ENCODE results near the gene OR6S1. TPM values are rescaled to one million over a fixed set of nuclear protein-coding genes. Genes with fewer than 3 reads are reported as not detected.
"Not testable (repeated sequence)": the region's sequence is repeated elsewhere in the genome, so short reads cannot be mapped to it uniquely, and the experiment has no call there.

The OR6S1 gene
- total and polyA plus RNA-seq, 4 donors = not detected

GRCh38 chr14:20668969-20669368, 27.5 kb upstream of the OR6S1 start (continued):
- TF ChIP-seq MAX (IDR thresholded peaks at IDR 0.05) = no peak

- DNase-seq (ENCODE audit: low spot score) = no peak
- TF ChIP-seq FOXA2 (IDR thresholded peaks at IDR 0.05) (no peak), TAF1 (conservative IDR thresholded peaks at IDR 0.05) (no peak), HNF4A (conservative IDR thresholded peaks at IDR 0.05) (no peak), HNF4G (IDR thresholded peaks at IDR 0.05) (no peak), JUND (IDR thresholded peaks at IDR 0.05) (no peak), REST (IDR thresholded peaks at IDR 0.05) (no peak), SP1 (IDR thresholded peaks at IDR 0.05) (no peak), CTCF (IDR thresholded peaks at IDR 0.05; ENCODE audit: low read depth, low read length, missing input control) (no peak), ATF3 (IDR thresholded peaks at IDR 0.05) (no peak), RXRA (IDR thresholded peaks at IDR 0.05) (no peak)
- Histone ChIP-seq H3K4me3 (ENCODE audit: low read depth in 1 of 3, low read length in 3 of 3) (no peak overlapping the region), H3K9ac (ENCODE audit: low read depth in 1 of 2, low read length in 2 of 2) (no peak overlapping the region), H3K27me3 (ENCODE audit: control insufficient read depth in 4 of 4, insufficient read depth in 4 of 4, low read length in 3 of 4) (no peaks in the 10 kb centered on the region), H3K9me3 (ENCODE audit: control insufficient read depth in 4 of 4, low read length in 3 of 4) (no peaks in the 10 kb centered on the region), H3K36me3 (ENCODE audit: control insufficient read depth in 4 of 4, insufficient read depth in 3 of 4, low read depth in 1 of 4, low read length in 3 of 4) (no peaks in the 10 kb centered on the region), H3K4me1 (ENCODE audit: control insufficient read depth in 4 of 4, insufficient read depth in 4 of 4, low read length in 3 of 4) (peaks cover 0 to 8% (median 4%) of the 10 kb centered on the region in 4 donors), H3K27ac (ENCODE audit: low read depth in 1 of 2, low read length in 2 of 2) (no peak overlapping the region)
- WGBS = 84% methylated on average over 2 of the region's 2 CpGs
Observed at GRCh38 chr14:20667957-20668356, 26.5 kb upstream of the OR6S1 start.

GRCh38 chr14:20666400-20666961, 25.0 kb upstream of the OR6S1 start:
- not testable (repeated sequence) for H3K9ac ChIP-seq (ENCODE audit: low read depth in 1 of 2, low read length in 2 of 2); H3K4me3 ChIP-seq (ENCODE audit: low read depth in 1 of 3, low read length in 3 of 3)
- 89% methylated on average over 7 of the region's 7 CpGs for WGBS

More at GRCh38 chr14:20666400-20666961, 25.0 kb upstream of the OR6S1 start:
- H3K27me3 ChIP-seq (ENCODE audit: control insufficient read depth in 4 of 4, insufficient read depth in 4 of 4, low read length in 3 of 4); H3K36me3 ChIP-seq (ENCODE audit: control insufficient read depth in 4 of 4, insufficient read depth in 3 of 4, low read depth in 1 of 4, low read length in 3 of 4); H3K4me1 ChIP-seq (ENCODE audit: control insufficient read depth in 4 of 4, insufficient read depth in 4 of 4, low read length in 3 of 4); H3K27ac ChIP-seq (ENCODE audit: low read depth in 1 of 2, low read length in 2 of 2); H3K9me3 ChIP-seq (ENCODE audit: control insufficient read depth in 4 of 4, low read length in 3 of 4); DNase-seq (ENCODE audit: low spot score): not testable (repeated sequence)
